ENCODE measurements around the gene DROSHA.

DROSHA gene

GRCh38 chr5:31442058-31442745 lies 89.7 kb downstream of the DROSHA start:
- Histone ChIP-seq H3K4me3 (ENCODE audit: low read depth, low read length) (no peak overlapping the region), H3K27ac (no peak overlapping the region), H3K27me3 (replicated peaks) (no peaks in the 10 kb centered on the region), H3K36me3 (replicated peaks) (peaks cover 6% of the 10 kb centered on the region)
- no peak for TF ChIP-seq CTCF (IDR thresholded peaks at IDR 0.05; ENCODE audit: low read depth, low read length, missing control alignments)
- peak; percentile 6 for DNase-seq
- in situ Hi-C loops (cut with HindIII; ENCODE audit: low pct_ligation_motif_present, low sequenced_read_pairs): no loop called here

- TF ChIP-seq CTCF (IDR thresholded peaks at IDR 0.05; ENCODE audit: low read depth, low read length, missing control alignments): no peak
- Histone ChIP-seq H3K27me3 (replicated peaks) (no peaks in the 10 kb centered on the region), H3K27ac (no peak overlapping the region), H3K4me3 (ENCODE audit: low read depth, low read length) (no peak overlapping the region), H3K36me3 (replicated peaks) (peaks cover 18% of the 10 kb centered on the region)
- in situ Hi-C loops (cut with HindIII; ENCODE audit: low pct_ligation_motif_present, low sequenced_read_pairs): no loop called here
- DNase-seq: no peak
Measured at GRCh38 chr5:31436851-31437250, 95.0 kb downstream of the DROSHA start.

DNA sequence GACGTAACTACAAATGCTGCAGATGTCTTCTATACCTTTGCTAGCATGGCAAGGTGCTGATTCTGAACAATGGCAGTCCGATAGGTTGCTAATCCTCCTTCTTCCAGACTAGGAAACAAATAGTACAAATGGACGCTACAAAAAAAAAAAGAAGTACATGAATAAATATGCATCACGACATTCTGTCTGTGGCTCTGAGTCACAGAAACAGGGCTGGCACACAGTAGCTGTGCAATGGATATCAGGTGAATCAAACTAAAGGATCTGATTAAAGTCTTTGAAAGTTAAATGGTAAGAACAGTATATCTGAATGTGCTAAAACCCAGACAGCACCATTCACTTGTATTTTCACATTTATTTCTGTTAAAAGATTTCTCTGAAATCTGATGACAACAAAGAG lies 96.2 kb downstream of the DROSHA start:
- no peak for DNase-seq
- no peak overlapping the region for H3K4me3 ChIP-seq (ENCODE audit: low read depth, low read length)
- H3K27me3 ChIP-seq (replicated peaks): no peaks in the 10 kb centered on the region
- H3K27ac ChIP-seq: no peak overlapping the region
- in situ Hi-C loops (cut with HindIII; ENCODE audit: low pct_ligation_motif_present, low sequenced_read_pairs): no loop called here
- H3K36me3 ChIP-seq (replicated peaks): peaks cover 22% of the 10 kb centered on the region
- TF ChIP-seq CTCF (IDR thresholded peaks at IDR 0.05; ENCODE audit: low read depth, low read length, missing control alignments): no peak

- H3K36me3 ChIP-seq (replicated peaks): peaks cover 22% of the 10 kb centered on the region
- in situ Hi-C loops (cut with HindIII; ENCODE audit: low pct_ligation_motif_present, low sequenced_read_pairs): no loop called here
- no peak overlapping the region for H3K27ac ChIP-seq
- H3K4me3 ChIP-seq (ENCODE audit: low read depth, low read length): no peak overlapping the region
- TF ChIP-seq CTCF (IDR thresholded peaks at IDR 0.05; ENCODE audit: low read depth, low read length, missing control alignments): no peak
- DNase-seq: no peak
- H3K27me3 ChIP-seq (replicated peaks): no peaks in the 10 kb centered on the region
Measured at GRCh38 chr5:31434898-31435297, 97.0 kb downstream of the DROSHA start.

- DNase-seq: no peak
- Histone ChIP-seq H3K4me3 (ENCODE audit: low read depth, low read length) (no peak overlapping the region), H3K36me3 (replicated peaks) (peaks cover 22% of the 10 kb centered on the region), H3K27ac (no peak overlapping the region), H3K27me3 (replicated peaks) (no peaks in the 10 kb centered on the region)
- TF ChIP-seq CTCF (IDR thresholded peaks at IDR 0.05; ENCODE audit: low read depth, low read length, missing control alignments): no peak
- in situ Hi-C loops (cut with HindIII; ENCODE audit: low pct_ligation_motif_present, low sequenced_read_pairs): no loop called here
Measured at GRCh38 chr5:31433229-31433628, 98.7 kb downstream of the DROSHA start.

Data from brain microvascular endothelial cell (primary cell).